ENCODE measurements around the gene ATP11A.

- TF ChIP-seq POLR2A (IDR thresholded peaks at IDR 0.05) (no peak), CTCF (IDR thresholded peaks at IDR 0.05) (no peak)
Measured at GRCh38 chr13:112759827-112760226, 70.0 kb downstream of the ATP11A start.

Measured in thyroid gland (tissue), 4 donors.